T-helper 2 cell treated with Interferon-gamma antibody and Interleukin-4, amounts not matched to agents 100 ng/mL and 5 ng/mL, for 36 hours (primary cell): ENCODE measurements around the gene ICOS. TPM values are rescaled to one million over a fixed set of nuclear protein-coding genes. Genes with fewer than 3 reads are reported as not detected.

ENCODE experiments used
- intact Hi-C: fragments of 100-400 bp; cut with micrococcal nuclease; formaldehyde crosslinking; loops from one replicate; pipeline ENCODE4 v1.15.1; 2023
- total RNA-seq: library from RNA; stranded (reverse); gene quantifications from 2 replicates; pipeline ENCODE4 v1.2.3, GENCODE V29; 2022

The ICOS gene
- total RNA-seq, 1 donor from 2014 or later: 40.9 TPM

DNA sequence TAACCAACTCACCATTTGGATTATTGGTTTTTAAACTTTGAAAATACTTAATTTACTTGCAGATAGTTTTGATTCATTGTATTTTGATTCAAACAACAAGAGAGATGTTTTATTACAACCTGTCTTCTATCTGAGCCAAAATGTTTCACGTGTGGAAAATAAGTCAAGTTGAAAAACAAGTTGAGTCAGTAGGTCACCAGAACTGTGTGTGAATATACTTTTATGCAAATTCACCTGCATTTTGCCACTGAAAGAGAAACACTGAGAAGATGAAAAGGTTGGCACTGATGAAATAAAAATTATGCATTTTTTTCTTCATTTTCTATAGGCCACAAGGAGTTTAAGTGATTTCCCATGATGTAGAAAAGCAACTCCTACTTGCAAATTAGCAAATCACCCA is 68.3 kb downstream of the ICOS start:
- intact Hi-C loops: no loop called here

DNA sequence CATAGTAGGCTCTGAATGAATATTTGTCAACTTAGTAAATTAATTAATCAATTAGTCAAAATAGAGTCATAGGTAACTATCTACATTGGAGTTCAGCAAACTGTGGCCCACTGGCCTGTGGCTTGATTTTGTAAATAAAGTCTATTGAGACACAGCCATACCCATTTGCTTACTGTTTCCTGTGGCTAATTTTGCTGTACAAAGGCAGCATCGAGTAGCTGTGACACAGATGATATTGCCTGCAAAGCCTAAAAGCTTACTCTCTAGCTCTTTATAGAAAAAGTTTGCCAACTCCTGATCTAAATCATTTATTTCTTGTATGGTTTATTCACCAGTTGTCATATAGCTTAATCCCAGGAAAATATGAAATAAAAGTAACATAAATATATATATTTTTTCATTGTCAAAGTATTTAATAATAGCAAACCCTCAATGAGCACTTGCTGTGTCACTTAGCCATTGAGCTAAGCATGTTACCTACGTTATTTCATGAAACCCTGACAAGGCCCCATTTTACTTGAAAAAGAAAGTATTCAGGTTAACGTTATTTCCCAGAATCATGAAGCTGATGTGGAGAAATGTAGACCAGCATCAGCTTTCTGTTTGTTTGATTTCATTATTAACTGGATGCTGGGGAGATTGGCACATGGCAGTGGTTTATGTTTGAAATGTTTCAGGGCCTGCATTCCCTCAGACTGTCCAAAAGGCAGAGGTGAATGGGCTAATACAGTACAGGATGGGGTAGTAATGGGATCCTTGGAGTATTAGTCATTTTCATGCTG is 69.6 kb downstream of the ICOS start:
- intact Hi-C loops: no loop called here

DNA sequence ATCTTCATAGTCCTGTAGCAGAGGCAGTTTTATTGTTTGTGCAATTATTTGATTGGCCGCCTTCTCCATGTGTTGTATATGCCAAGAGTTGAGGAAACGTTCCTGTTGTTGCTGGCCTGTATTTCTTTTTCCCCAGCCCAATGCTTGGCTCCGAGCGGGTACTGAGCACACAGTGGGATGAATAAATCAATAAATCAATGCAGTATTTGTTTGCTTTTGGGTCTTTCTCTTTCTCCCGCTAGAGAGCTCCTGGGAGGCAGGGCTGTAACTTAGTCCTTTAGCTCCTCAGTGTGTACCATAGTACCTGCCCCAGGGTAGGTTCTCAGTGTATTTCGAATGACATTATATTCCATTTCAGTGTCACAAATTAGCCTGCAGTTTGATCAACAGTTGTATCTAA is 71.8 kb downstream of the ICOS start:
- intact Hi-C loops: no loop called here

DNA sequence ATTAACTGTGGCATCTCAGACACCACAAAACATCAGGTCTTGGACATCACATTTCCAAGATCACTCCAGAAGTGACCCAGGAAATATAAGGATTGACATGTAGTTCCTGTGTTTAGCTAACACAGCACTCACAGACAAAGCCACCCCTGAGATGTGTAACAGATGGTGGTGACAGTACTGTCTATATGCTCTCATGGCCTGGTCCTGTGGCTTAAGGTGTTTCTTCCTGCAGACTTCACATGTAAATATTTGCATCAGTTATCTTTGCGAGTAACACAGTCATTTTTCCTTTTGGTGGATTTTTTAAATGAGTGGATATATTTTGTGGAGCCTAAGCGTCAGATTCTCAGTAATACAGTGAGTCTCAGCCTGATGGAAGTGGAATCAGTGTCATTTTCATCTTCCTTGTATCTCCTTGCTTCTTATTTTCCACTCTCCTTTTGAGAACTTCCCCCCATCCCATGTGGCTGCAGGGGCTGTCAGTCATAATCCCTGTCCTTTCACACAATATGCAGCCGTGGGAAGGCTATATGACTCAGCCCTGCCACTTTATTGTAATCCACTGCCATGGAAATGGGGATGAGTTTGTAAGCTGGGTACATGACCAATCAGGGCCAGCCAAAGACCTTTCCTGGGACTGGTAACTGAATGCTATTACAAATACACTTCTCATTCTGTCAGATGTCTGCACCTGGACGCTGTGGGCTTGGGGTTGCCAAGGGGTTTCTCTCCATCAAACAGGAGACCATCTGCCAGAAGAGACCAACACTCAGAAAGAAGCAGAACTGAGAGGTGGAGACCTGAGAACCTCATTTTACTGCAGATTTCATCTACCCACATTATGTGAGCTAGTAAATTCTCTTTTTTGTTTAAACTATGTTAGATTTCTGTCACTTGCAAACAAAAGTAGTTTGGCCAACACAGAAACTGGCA is 74.3 kb downstream of the ICOS start:
- intact Hi-C loops: no loop called here

Other genes with a start within 250 kb of the ICOS start
- 117 and 126 TPM in 2 replicates for gene CD28, start 230.1 kb upstream of the ICOS start, total RNA-seq
- 25.7 and 26.0 TPM in 2 replicates for gene CTLA4, start 69.0 kb upstream of the ICOS start, total RNA-seq